Measurements from ENCODE around the gene BCAS3.

BCAS3 gene

GRCh38 chr17:61379457-61380216, 702.0 kb downstream of the BCAS3 start:
- DNase-seq: no peak

GRCh38 chr17:61380217-61380835, 702.7 kb downstream of the BCAS3 start:
- DNase-seq: no peak

- DNase-seq: no peak
These were observed 703.3 kb downstream of the BCAS3 start for GRCh38 chr17:61380836-61381525.

- no peak for DNase-seq
These were observed 703.9 kb downstream of the BCAS3 start for GRCh38 chr17:61381537-61381936.

- no peak for DNase-seq
These were observed 705.4 kb downstream of the BCAS3 start for GRCh38 chr17:61382796-61383688.

GRCh38 chr17:61383689-61384201, 706.1 kb downstream of the BCAS3 start:
- no peak for DNase-seq

- DNase-seq: no peak
These were observed 706.7 kb downstream of the BCAS3 start for GRCh38 chr17:61384354-61384691.

GRCh38 chr17:61384692-61385576, 707.3 kb downstream of the BCAS3 start:
- DNase-seq: no peak

GRCh38 chr17:61385577-61386236, 708.1 kb downstream of the BCAS3 start:
- no peak for DNase-seq

GRCh38 chr17:61386251-61386650, 708.6 kb downstream of the BCAS3 start:
- DNase-seq: no peak

- DNase-seq: no peak
These were observed 709.4 kb downstream of the BCAS3 start for GRCh38 chr17:61387011-61387410.

GRCh38 chr17:61387511-61388305, 710.1 kb downstream of the BCAS3 start:
- DNase-seq: no peak

GRCh38 chr17:61388561-61389356, 711.1 kb downstream of the BCAS3 start:
- no peak for DNase-seq

- peak; percentile 61 to 72 for DNase-seq
These were observed 712.2 kb downstream of the BCAS3 start for GRCh38 chr17:61389670-61390478.

- no peak for DNase-seq
These were observed 712.8 kb downstream of the BCAS3 start for GRCh38 chr17:61390479-61390791.

GRCh38 chr17:61391595-61392291, 714.1 kb downstream of the BCAS3 start:
- DNase-seq: no peak

GRCh38 chr17:61392679-61393078, 715.0 kb downstream of the BCAS3 start:
- DNase-seq: no peak

GRCh38 chr17:61393550-61393903, 715.9 kb downstream of the BCAS3 start:
- DNase-seq: no peak

All from stimulated activated CD4-positive, alpha-beta T cell treated with anti-CD3 and anti-CD28 coated beads, Interleukin-2, amount 100 ng/mL, for 24 hours (primary cell).